PC-9 (cell line): Measurements from ENCODE around the gene CFAP91.

Source experiments
- EZH2 ChIP-seq: fragments of 200-600 bp; sonication (generic); IDR thresholded peaks from 2 replicates; pipeline ENCODE4 v1.8.0; 2017; ENCODE audit warnings: antibody characterized with exemption, low read depth
- TF ChIP-seq, protein P1 (sequence below): fragments of 200-600 bp; sonication (generic); conservative IDR thresholded peaks from 2 replicates; pipeline ENCODE4 v1.6.1; 2017; ENCODE audit warnings: mixed run types, antibody characterized with exemption, mild to moderate bottlenecking, moderate library complexity

DNA sequence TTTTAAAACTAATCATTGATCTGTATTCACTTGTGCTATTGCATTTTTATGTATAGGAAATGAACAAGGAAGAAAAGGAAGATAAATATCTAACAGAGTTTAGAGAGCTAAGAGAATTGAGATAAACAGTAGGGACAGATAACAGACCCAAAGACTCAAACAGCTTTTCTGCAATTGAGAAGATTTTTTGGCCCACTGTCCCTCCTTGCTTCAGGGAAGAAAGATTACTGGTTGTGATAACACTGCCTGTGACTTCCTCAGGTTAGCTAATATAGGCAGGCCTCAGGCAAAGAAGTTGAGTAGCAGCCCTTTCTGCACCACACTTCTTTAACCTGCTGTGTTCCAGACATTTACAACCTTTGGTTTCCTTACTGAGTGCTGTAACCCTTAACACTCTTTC lies 22.9 kb upstream of the CFAP91 start:
- TF ChIP-seq EZH2 = no peak
- TF ChIP-seq, protein P1, sequence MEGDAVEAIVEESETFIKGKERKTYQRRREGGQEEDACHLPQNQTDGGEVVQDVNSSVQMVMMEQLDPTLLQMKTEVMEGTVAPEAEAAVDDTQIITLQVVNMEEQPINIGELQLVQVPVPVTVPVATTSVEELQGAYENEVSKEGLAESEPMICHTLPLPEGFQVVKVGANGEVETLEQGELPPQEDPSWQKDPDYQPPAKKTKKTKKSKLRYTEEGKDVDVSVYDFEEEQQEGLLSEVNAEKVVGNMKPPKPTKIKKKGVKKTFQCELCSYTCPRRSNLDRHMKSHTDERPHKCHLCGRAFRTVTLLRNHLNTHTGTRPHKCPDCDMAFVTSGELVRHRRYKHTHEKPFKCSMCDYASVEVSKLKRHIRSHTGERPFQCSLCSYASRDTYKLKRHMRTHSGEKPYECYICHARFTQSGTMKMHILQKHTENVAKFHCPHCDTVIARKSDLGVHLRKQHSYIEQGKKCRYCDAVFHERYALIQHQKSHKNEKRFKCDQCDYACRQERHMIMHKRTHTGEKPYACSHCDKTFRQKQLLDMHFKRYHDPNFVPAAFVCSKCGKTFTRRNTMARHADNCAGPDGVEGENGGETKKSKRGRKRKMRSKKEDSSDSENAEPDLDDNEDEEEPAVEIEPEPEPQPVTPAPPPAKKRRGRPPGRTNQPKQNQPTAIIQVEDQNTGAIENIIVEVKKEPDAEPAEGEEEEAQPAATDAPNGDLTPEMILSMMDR = no peak
